ENCODE data around the gene ARFGAP1. TPM values are rescaled to one million over a fixed set of nuclear protein-coding genes. Genes with fewer than 3 reads are reported as not detected.

ARFGAP1 gene
- total and polyA plus RNA-seq, 2 of the 8 experiments (the other 6 are each of a cell fraction or from before 2014, with no cell fraction given), result 93.7 to 100 TPM

DNA sequence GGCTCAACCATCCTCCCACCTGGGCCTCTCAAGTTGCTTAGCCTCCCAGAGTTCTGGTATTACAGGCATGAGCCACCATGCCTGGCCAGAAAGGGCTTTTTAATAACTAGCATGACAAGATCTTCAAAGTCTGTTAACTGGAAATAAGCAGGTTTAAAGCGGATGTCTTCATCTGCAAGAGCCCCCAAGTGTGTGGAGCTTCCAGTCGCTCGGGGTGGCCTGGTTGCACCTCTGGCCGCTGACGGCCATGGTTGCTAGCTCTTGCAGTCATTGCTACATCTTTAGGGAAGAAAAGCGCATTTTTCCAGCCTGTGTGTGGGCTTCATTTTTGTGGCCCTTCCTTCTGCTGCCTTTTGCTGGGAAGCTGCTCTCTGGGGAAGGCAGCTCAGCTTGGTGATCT is 7.8 kb downstream of the ARFGAP1 start:
- H4K91ac ChIP-seq (replicated peaks; ENCODE audit: insufficient read length, low read length), result no peak overlapping the region
- H4K20me1 ChIP-seq (replicated peaks in 1 of 2; ENCODE audit: control insufficient read depth in 1 of 2, insufficient read depth in 2 of 2, low read length in 2 of 2), result peaks cover 15 to 30% of the 10 kb centered on the region in 2 experiments
- DNase-seq (ENCODE audit: low read depth in 1 of 2, low spot score in 2 of 2), result no peak
- H3K79me2 ChIP-seq (ENCODE audit: control insufficient read depth in 1 of 2, insufficient read depth in 2 of 2, low read length in 2 of 2), result peaks cover 4 to 14% of the 10 kb centered on the region in 2 experiments; a peak in 3 of 4 replicates
- H3K23ac ChIP-seq (ENCODE audit: insufficient read length), result no peak overlapping the region
- no peak overlapping the region for H3K56ac ChIP-seq (replicated peaks; ENCODE audit: insufficient read length, low read depth, low read length)
- H3K4me1 ChIP-seq (replicated peaks in 1 of 4; ENCODE audit: control insufficient read depth in 3 of 4, insufficient read depth in 4 of 4, low read length in 3 of 4), result no peaks in the 10 kb centered on the region
- peaks cover 2% of the 10 kb centered on the region; the same call in 1 of the 2 replicates for H3K23me2 ChIP-seq (ENCODE audit: low read depth, low read length)
- WGBS, 2 experiments (ENCODE audit: extremely low coverage in 1 of 2, insufficient coverage in 1 of 2, insufficient read length in 1 of 2, insufficient replicate concordance in 2 of 2, low coverage in 1 of 2, low lambda C conversion rate in 2 of 2, missing lambda C conversion rate in 1 of 2), result 86% methylated on average over 6 of the region's 6 CpGs; no CpG with 5 or more reads in 1 of the 2 experiments
- H2BK120ac ChIP-seq (replicated peaks; ENCODE audit: low read depth, low read length), result no peak overlapping the region
- no peaks in the 10 kb centered on the region for H3K27me3 ChIP-seq (replicated peaks in 1 of 4; ENCODE audit: control insufficient read depth in 3 of 4, extremely low read depth in 1 of 4, insufficient read depth in 3 of 4, low read length in 3 of 4)
- H3K18ac ChIP-seq (ENCODE audit: extremely low read depth, low read length), result no peak overlapping the region
- ChIA-PET CTCF (ENCODE audit: partially characterized antibody) (interaction anchor here (0.7 to 9.6 kb wide), 24 partner anchors 9 to 237 kb away, joined by 3 to 82 read pairs (median 6); partner anchors contain the start of gene BIRC7), POLR2A (ENCODE audit: partially characterized antibody) (interaction anchor here (0.6 to 5.3 kb wide), 7 partner anchors 12 to 816 kb away, joined by 3 to 26 read pairs (median 3); partner anchors contain the start of genes BIRC7 and COL20A1)
- FAIRE-seq, result no peak
- H4K8ac ChIP-seq (ENCODE audit: extremely low read depth, insufficient read depth, low read length), result no peak overlapping the region
- H3K4ac ChIP-seq (replicated peaks; ENCODE audit: insufficient read length, low read depth, low read length), result no peak overlapping the region
- no peak overlapping the region for H3K27ac ChIP-seq (ENCODE audit: low read depth, low read length)
- H2AK5ac ChIP-seq (ENCODE audit: low read depth, low read length), result no peak overlapping the region
- no peak overlapping the region for H3K4me2 ChIP-seq (ENCODE audit: insufficient read depth in 1 of 2, low read depth in 2 of 2, low read length in 2 of 2)
- H2BK5ac ChIP-seq (ENCODE audit: low read depth, low read length), result no peak overlapping the region
- H2AFZ ChIP-seq (ENCODE audit: low read length), result no peak overlapping the region
- H2BK20ac ChIP-seq (ENCODE audit: low read length), result no peak overlapping the region
- no peak overlapping the region for H3K9ac ChIP-seq (replicated peaks in 1 of 4; ENCODE audit: extremely low read depth in 1 of 4, low read depth in 3 of 4, low read length in 3 of 4)
- H4K5ac ChIP-seq (ENCODE audit: insufficient read length, low read depth, low read length), result no peak overlapping the region
- peaks cover 6 to 42% (median 26%) of the 10 kb centered on the region in 4 experiments for H3K36me3 ChIP-seq (ENCODE audit: control insufficient read depth in 2 of 4, insufficient read depth in 4 of 4, low read length in 3 of 4)
- H3K79me1 ChIP-seq (ENCODE audit: low read depth, low read length), result peaks cover 7% of the 10 kb centered on the region; the same call in 1 of the 2 replicates
- H2BK12ac ChIP-seq (ENCODE audit: low read depth, low read length), result no peak overlapping the region
- H3K9me3 ChIP-seq (ENCODE audit: insufficient read depth in 2 of 2, low read depth in 1 of 2, low read length in 1 of 2), result no peaks in the 10 kb centered on the region
- no peak overlapping the region for H3K4me3 ChIP-seq (ENCODE audit: extremely low read depth in 1 of 4, insufficient read depth in 2 of 4, low read depth in 3 of 4, low read length in 4 of 4)
- H2BK15ac ChIP-seq (ENCODE audit: low read length), result no peak overlapping the region
- H3K14ac ChIP-seq (ENCODE audit: insufficient read length), result no peak overlapping the region
- TF ChIP-seq CBX5 (IDR thresholded peaks at IDR 0.05; ENCODE audit: low read depth, low read length) (no peak), TCF12 (IDR thresholded peaks at IDR 0.05; ENCODE audit: low read depth, low read length) (no peak), CREB1 (IDR thresholded peaks at IDR 0.05) (no peak), HDAC2 (IDR thresholded peaks at IDR 0.05; ENCODE audit: borderline replicate concordance in 1 of 2, low read depth in 2 of 2, low read length in 2 of 2) (no peak), BRCA1 (IDR thresholded peaks at IDR 0.05; ENCODE audit: low read depth, low read length) (no peak), YY1 (IDR thresholded peaks at IDR 0.05; ENCODE audit: low read depth, low read length) (no peak), SP2 (IDR thresholded peaks at IDR 0.05; ENCODE audit: low read length) (no peak), SAP30 (IDR thresholded peaks at IDR 0.05; ENCODE audit: insufficient read depth, insufficient replicate concordance, low read length) (no peak), SRF (IDR thresholded peaks at IDR 0.05; ENCODE audit: low read depth, low read length) (no peak), SIRT6 (IDR thresholded peaks at IDR 0.05; ENCODE audit: low read length) (no peak), EZH2 (IDR thresholded peaks at IDR 0.05; ENCODE audit: low read depth, low read length, severe bottlenecking) (no peak), RFX5 (IDR thresholded peaks at IDR 0.05; ENCODE audit: borderline replicate concordance, low read depth, low read length) (no peak), KDM4A (IDR thresholded peaks at IDR 0.05; ENCODE audit: low read depth, low read length, severe bottlenecking) (no peak), TAF1 (IDR thresholded peaks at IDR 0.05; ENCODE audit: low read depth, low read length) (no peak), SUZ12 (IDR thresholded peaks at IDR 0.05; ENCODE audit: low read length) (no peak)
